ACC112 (cell line): ENCODE data around the gene GAGE12G.
"Not testable (repeated sequence)": the region's sequence is repeated elsewhere in the genome, so short reads cannot be mapped to it uniquely, and the experiment has no call there.

Experiments
- H2AFZ ChIP-seq: fragments of 200-600 bp; sonication (generic); one replicate; pipeline ENCODE4 v1.6.0; 2017; ENCODE audit warnings: antibody characterized with exemption, low read length; ENCODE audit not compliant: unreplicated experiment
- H3K27ac ChIP-seq: fragments of 200-600 bp; sonication (generic); 2 replicates; pipeline ENCODE4 v1.5.1; 2014; ENCODE audit warnings: low read depth, mild to moderate bottlenecking, antibody characterized with exemption, low read length, moderate library complexity
- H3K27me3 ChIP-seq: fragments of 200-600 bp; sonication (generic); 2 replicates; pipeline ENCODE4 v1.6.1; 2014; ENCODE audit warnings: mild to moderate bottlenecking, antibody characterized with exemption, low read length, moderate library complexity, mixed read lengths; ENCODE audit not compliant: insufficient read depth
- H3K36me3 ChIP-seq: fragments of 200-600 bp; sonication (generic); 2 replicates; pipeline ENCODE4 v1.6.1; 2016; ENCODE audit warnings: mild to moderate bottlenecking, antibody characterized with exemption, low read length, moderate library complexity, mixed read lengths; ENCODE audit not compliant: insufficient read depth
- H3K4me1 ChIP-seq: fragments of 200-600 bp; sonication (generic); one replicate; pipeline ENCODE4 v1.6.1; 2016; ENCODE audit warnings: low read length, mixed read lengths; ENCODE audit not compliant: insufficient read depth, unreplicated experiment, control insufficient read depth
- H3K4me3 ChIP-seq: fragments of 200-600 bp; sonication (generic); 2 replicates; pipeline ENCODE4 v1.5.1; 2014; ENCODE audit warnings: mild to moderate bottlenecking, low read depth, low read length
- H3K79me2 ChIP-seq: fragments of 200-600 bp; sonication (generic); one replicate; pipeline ENCODE4 v1.6.0; 2016; ENCODE audit warnings: low read length; ENCODE audit not compliant: control insufficient read depth, unreplicated experiment, insufficient read depth

GAGE12G gene

DNA sequence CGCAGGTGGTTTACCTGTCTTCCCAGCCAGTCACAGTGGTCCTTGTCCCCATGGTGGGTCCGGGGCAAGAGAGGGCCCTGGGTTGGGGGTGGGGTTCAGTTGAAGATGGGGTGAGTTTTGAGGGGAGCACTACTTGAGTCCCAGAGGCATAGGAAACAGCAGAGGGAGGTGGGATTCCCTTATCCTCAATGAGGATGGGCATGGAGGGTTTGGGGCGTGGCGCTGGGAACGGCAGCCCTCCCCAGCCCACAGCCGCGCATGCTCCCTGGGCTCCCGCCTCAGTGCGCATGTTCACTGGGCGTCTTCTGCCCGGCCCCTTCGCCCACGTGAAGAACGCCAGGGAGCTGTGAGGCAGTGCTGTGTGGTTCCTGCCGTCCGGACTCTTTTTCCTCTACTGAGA is 28.5 kb downstream of the GAGE12G start, which contains the start of gene GAGE1:
TSS of gene GAGE1 (plus strand) at position 301 of the 400 bp plus-strand sequence. CDS start 1,155 bp downstream, outside the sequence.
- H3K4me3 ChIP-seq, H3K27me3 ChIP-seq, H3K36me3 ChIP-seq, H3K27ac ChIP-seq, H2AFZ ChIP-seq, H3K4me1 ChIP-seq, H3K79me2 ChIP-seq: not testable (repeated sequence)

- no peaks in the 10 kb centered on the region for H3K79me2 ChIP-seq
- H3K27ac ChIP-seq = no peak overlapping the region
- H3K36me3 ChIP-seq = no peaks in the 10 kb centered on the region
- H3K27me3 ChIP-seq = no peaks in the 10 kb centered on the region
- H2AFZ ChIP-seq = no peak overlapping the region
- no peaks in the 10 kb centered on the region for H3K4me1 ChIP-seq
- no peak overlapping the region for H3K4me3 ChIP-seq
Observed at GRCh38 chrX:49610718-49611310, 40.6 kb downstream of the GAGE12G start.

DNA sequence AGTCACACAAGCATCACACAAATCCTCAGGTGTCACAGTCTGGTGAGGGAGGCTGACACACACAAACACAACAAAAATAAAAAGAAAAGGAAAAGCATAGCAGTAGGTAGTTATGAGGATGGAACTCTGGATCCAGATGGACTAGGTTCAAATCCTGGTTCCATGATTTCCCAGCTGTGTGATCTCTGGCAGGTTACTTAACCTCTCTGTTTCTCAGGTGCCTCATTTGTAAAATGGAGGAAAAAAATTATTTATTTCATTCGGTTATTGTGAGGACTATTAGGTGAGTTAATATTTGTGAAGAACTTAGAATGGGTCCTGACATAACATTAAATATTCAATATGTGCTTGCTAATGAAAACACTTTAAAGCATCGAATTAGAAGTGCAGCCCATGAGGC is 48.4 kb downstream of the GAGE12G start:
- Histone ChIP-seq H3K36me3 (no peaks in the 10 kb centered on the region), H3K79me2 (no peaks in the 10 kb centered on the region), H3K4me3 (no peak overlapping the region), H3K4me1 (no peaks in the 10 kb centered on the region), H2AFZ (no peak overlapping the region), H3K27me3 (no peaks in the 10 kb centered on the region), H3K27ac (no peak overlapping the region)
